GM21825 (cell line): ENCODE results near the gene TCP10L.
"Not testable (repeated sequence)": the region's sequence is repeated elsewhere in the genome, so short reads cannot be mapped to it uniquely, and the experiment has no call there.

ENCODE experiments used
- ATAC-seq: cut with Tn5 transposase; IDR thresholded peaks from one replicate; pipeline ENCODE4 v1.9.1; 2021; ENCODE audit warnings: mild to moderate bottlenecking, moderate library complexity; ENCODE audit not compliant: unreplicated experiment

The TCP10L gene, protein sequence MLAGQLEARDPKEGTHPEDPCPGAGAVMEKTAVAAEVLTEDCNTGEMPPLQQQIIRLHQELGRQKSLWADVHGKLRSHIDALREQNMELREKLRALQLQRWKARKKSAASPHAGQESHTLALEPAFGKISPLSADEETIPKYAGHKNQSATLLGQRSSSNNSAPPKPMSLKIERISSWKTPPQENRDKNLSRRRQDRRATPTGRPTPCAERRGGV

DNA sequence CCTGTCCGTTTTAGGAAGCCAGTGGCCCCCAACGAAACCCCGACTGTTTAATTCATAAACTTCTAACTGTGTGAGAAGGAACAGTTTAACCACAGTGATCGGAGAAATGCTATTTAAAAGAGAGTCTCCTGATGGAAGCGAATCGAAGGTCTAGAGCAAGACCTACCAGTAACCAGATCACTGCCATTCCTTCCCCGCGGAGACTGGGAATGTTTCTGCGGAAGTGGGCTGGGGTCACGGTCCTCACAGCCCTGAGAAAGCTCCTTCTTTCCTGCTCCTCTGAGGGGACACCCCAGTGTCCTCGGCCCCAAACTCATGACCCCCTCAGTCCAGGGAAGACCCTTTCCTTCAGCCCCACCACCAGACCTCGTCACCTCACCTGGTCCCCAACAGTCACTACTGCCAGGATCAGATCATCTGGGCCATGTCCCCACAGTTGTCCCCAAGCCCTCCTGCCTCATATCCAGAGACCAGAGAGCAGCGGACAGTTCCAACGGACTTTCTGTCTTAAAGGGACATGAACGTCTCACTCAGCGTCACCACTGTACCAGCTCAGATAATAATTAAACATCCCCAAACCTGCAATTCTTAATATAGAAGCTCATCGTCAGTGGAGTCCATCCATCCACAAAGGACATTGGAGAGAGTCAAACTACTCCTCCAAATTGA, at the start of gene TCP10L:
Gene TCP10L (minus strand): TSS at position 482 of the 669 bp plus-strand sequence. CDS start 1,219 bp downstream, outside the sequence.
- ATAC-seq = no peak

DNA sequence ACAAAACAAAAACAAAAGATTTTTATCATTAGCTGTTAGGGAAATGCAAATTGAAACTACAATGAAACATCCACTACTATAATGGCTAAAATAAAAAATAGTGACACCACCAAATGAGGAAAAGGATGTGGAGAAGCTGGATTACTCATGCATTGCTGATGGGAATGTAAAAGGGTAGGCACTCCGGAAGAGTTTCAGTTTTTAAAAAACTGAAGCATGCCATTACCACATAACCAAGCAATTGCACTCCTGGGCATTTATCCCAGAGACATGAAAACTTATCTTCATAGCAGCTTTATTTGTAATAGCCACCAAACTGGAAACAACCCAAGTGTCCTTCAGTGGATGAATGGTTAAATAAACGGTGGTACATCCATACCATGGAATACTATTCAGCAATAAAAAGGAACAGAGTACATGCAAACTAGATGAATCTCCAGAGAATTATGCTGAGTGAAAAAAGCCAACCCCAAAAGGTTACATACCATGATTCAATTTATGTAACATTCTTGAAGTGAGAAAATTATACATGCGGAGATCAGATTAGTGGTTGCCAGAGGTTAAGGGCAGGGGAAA, 41.4 kb upstream of the TCP10L start:
- no peak for ATAC-seq

DNA sequence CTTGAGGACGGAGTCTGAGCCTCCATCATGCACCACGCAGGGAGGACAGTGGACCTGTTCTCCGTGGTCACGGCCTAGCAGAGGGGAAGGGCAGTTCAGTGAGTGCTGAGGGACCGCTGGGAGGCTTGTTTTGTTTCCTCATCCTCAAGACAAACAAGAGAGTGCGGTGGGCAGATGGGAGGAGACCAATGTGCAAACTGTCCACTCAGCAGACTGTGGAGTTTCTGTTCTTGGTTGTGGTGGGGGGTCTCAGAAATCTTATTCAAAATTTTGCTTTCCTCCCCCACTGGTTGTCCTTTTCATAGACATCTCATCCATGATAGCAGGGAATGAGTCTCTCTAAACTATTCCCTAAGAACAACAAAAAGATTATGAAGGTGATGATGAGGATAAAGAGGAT, 32.9 kb upstream of the TCP10L start:
- not testable (repeated sequence) for ATAC-seq

- ATAC-seq = no peak
Observed at GRCh38 chr21:32613436-32614043, 28.2 kb upstream of the TCP10L start.

- no peak for ATAC-seq
Observed at GRCh38 chr21:32612999-32613337, 27.6 kb upstream of the TCP10L start.

DNA sequence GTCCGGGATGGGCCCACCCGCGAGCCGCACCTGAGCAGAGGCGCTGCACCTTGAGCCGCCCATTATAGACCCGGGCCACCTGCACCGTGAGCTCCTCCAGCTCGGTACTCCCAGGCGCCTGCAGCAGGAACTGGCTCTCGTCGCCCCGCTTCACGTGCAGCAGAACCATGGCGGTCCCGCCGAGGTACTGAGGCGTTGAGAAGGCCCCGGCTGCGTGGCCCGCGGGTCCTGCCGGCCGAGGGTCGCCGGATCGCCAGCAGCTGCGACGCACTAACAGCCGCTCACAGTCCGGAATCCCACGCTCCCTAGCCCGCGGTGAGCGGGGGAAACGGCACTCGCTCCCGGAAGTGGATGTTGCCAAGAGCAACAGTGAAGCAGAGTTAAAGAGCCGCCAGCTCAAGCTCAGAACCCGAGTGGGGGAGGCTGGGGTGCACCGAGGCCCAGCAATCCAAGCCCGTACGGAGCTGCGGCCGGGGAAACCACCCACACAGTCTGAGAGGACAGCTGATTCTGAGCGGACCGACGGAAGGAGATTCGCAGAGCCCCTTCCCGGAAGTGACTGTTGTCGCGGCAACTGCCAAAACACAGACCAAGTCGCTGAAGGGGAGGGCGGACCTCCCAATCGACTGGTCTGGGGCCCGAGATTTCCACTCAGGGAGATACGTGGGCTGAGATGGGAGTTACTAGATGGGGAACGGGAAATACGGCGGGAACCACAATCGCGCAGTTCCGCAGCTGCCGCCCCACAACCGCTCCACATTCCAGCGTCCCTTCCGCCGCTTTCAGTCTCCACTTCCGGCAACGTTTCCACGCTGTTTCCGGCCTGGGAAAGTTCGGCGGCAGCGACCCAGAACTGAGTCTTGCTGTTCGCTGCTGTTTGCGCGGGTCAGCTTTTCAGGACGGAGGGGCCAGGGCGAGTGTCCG, 27.0 kb upstream of the TCP10L start, which contains the start of gene CFAP298:
Gene CFAP298 (minus strand): TSS at position 303 of the 924 bp plus-strand sequence. CDS start 134 bp downstream, at position 169.
- peak; percentile 91 for ATAC-seq

- no peak for ATAC-seq
Observed at GRCh38 chr21:32611471-32611997, 26.2 kb upstream of the TCP10L start.

DNA sequence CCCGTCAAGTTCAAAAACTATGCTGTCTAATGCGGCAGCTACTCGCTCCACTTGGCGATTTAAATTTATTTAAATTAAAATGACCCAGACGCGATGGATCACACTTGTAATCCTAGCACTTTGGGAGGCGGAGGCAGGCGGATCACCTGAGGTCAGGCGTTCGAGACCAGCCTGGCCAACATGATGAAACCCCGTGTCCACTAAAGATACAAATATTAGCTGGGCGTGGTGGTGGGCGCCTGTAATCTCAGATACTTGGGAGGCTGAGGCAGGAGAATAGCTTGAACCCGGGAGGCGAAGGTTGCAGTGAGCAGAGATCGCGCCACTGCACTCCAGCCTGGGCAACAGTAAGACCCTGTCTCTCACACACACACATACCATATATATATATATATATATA, 25.6 kb upstream of the TCP10L start:
- not testable (repeated sequence) for ATAC-seq

GRCh38 chr21:32608851-32609250, 23.5 kb upstream of the TCP10L start:
- no peak for ATAC-seq

DNA sequence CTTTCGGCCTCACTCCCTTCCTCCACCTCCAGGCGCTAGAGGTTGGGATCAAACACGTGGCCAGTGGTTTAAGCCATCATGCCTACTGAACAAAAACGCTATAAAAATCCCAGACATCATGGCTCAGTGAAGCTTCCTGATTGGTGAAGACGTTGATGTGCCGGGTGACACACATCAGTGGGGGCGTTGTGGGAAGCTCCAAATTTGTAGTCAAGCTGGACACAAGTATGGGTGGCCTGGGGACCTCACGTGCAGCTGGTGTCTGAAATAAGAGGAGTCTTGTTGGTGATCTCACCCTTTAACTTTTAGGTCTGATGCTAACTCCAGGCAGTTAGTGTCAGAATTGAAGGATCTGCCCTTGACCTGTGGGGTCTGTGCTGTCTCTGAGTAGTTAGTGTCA, 20.1 kb upstream of the TCP10L start:
- no peak for ATAC-seq

DNA sequence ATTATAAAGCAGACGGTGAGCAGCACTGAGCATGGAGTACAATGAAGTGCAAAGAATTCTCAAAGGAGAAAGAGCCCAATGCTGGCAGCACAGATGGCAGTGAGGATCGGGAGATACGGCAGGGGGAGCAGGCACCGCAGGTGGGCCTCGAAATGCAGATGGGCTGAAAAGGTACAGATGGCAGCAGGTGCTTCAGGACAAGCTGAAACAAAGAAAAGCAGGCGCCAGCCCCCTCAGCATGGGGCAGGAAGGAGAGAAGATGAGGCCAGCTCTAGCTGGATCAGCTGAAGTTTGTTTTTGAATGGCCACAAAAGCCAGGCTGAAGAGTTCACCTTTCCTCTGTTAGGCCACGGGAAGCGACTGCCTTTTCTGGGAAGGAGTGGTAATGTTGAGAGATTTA, 19.1 kb upstream of the TCP10L start:
- no peak for ATAC-seq

DNA sequence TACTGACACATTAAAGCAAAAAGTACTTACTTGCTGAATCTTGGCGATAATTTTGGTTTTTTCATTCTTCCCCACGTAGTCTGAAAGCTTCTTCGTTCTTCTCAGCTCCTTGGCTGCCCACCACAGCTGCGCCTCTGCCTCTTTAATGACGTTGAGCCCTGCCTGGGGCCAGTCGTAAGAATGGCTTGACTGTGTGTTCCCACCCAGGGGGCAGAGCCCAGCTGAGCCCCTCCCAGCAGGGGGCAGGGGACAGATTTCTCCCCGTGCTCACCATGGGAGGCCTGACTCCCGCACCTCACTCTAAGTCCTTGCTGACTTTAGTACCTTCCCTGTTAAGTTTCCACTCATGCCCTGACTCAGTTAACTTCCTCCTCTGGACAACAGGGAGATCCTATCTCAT, 17.8 kb upstream of the TCP10L start:
- no peak for ATAC-seq

DNA sequence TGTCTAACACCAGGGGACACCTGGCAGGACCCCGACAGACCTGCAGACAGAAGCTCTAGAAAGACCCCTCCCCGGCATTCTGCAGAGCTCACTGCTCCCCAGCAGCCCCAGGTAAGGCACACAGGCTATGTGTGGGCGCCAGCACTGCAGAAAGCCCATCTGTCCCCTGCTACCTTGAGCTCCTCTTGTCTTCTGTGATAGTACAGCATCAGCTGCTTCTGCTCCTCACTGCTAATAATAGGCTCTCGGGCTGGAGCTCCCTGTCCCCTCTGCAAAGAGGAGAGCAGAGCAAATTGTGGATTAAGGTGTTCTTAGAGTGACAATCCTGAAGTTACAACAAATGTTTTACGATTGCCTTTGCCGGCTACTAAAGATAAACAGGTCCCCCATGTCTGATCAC, 16.8 kb upstream of the TCP10L start:
- no peak for ATAC-seq

- no peak for ATAC-seq
Observed at GRCh38 chr21:32599526-32599925, 14.2 kb upstream of the TCP10L start.

GRCh38 chr21:32599091-32599490, 13.8 kb upstream of the TCP10L start:
- ATAC-seq = no peak

DNA sequence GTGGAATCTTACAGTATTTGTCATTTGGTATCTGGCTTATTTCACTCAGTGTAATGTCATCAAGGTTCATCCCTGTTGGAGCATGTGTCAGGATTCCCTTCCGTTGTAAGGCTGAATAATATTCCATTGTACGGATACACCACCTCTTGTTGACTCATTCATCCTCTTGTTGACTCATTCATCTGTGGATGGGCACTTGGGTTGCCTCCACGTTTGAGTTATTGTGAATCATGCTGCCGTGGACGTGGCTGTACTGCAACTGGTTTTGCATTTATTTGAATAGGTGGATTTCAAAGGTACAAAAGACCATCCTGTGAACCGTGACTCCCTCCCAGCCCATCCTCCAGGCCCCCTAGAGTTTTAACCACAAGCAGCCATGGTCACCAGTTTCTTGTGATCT, 11.9 kb upstream of the TCP10L start:
- ATAC-seq = no peak

- ATAC-seq = no peak
Observed at GRCh38 chr21:32595431-32595830, 10.1 kb upstream of the TCP10L start.

DNA sequence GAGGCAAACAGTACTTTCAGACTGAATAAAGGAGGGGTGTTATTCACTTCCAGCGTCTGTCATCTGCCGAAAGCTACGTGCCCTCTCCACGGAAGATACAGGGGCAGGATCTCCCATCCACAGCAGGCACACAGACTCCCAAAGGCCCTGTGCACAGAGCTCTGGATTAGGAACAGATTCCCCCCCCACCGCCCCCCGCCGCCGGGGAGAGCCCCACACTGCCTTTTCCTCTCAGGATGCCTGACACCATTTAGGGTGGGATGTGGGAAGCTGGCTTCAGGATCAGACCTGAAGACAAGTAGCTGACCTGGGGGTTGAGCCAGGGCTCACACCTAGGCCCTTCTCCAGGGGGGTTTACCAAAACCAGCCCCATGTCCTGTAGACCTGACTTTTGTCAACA, 8.4 kb upstream of the TCP10L start:
- ATAC-seq = no peak

GRCh38 chr21:32592929-32593502, 7.7 kb upstream of the TCP10L start:
- ATAC-seq = no peak

- no peak for ATAC-seq
Observed at GRCh38 chr21:32590130-32590529, 4.8 kb upstream of the TCP10L start.
